Activated T-cell treated with anti-CD3 and anti-CD28 coated beads, Interleukin-2, amount 50 U/mL, for 4 hours (primary cell): ENCODE results near the gene CABP2. TPM values are rescaled to one million over a fixed set of nuclear protein-coding genes. Genes with fewer than 3 reads are reported as not detected.

Experiments used
- ATAC-seq, 2 donors: fragments of 200-7000 bp; cut with Tn5 transposase; one replicate each; pipeline ENCODE4 v1.10.0; 2021
- DNase-seq: peaks from one replicate; pipeline ENCODE4 v3.0.0-alpha.2; 2020
- H3K27me3 Mint-ChIP-seq: one replicate; pipeline ENCODE4 v1.8.0; 2021; ENCODE audit warnings: low read depth, mixed read lengths
- H3K36me3 Mint-ChIP-seq: one replicate; pipeline ENCODE4 v1.8.0; 2022; ENCODE audit warnings: mixed read lengths; ENCODE audit not compliant: insufficient read depth
- H3K4me1 Mint-ChIP-seq: one replicate; pipeline ENCODE4 v1.8.0; 2021; ENCODE audit warnings: low read depth, mixed read lengths
- H3K4me3 Mint-ChIP-seq: one replicate; pipeline ENCODE4 v1.8.0; 2021; ENCODE audit warnings: mild to moderate bottlenecking, moderate library complexity, mixed read lengths
- H3K9me3 Mint-ChIP-seq: one replicate; pipeline ENCODE4 v1.8.0; 2021; ENCODE audit warnings: mixed read lengths
- total RNA-seq, 3 donors: library from RNA; stranded (reverse); gene quantifications; one replicate each; pipeline ENCODE4 v1.2.1, GENCODE V29; 2021

CABP2 gene
- total RNA-seq, 3 donors from 2014 or later, result not detected

DNA sequence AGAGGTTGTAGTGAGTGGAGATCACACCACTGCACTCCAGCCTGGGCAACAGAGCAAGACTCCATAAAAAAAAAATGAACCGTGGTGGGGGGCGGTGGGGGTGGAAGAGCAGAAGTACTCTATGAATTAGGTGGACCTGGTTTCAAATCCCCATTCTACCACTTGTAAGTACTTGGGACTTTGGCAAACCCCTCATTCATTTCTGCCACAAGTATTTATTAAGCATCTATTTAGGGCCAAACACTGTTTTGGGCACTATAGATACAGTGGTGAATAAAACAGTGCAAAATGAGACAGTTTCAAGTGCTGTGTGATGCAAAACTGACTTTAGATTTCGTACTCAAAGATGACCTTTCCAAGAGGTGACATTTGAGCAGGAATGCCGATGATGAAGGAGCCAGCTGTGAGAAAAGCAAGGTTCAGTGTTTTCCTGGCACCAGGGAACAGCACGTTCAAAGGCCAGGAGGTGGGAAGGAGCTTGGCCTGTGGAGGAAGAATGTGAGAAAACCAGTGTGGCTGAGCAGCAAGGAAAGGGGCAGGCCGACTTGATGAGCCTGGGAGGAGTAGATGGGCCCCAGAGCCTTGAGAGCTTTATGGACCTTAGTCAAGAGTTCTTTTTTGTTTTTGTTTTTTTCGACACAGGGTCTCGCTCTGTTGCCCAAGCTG, 52.8 kb downstream of the CABP2 start:
- Mint-ChIP-seq H3K27me3 (no peaks in the 10 kb centered on the region), H3K4me3 (no peak overlapping the region), H3K9me3 (no peaks in the 10 kb centered on the region), H3K36me3 (no peaks in the 10 kb centered on the region), H3K4me1 (peaks cover 21% of the 10 kb centered on the region)
- DNase-seq (no peak), ATAC-seq (no peak)

DNA sequence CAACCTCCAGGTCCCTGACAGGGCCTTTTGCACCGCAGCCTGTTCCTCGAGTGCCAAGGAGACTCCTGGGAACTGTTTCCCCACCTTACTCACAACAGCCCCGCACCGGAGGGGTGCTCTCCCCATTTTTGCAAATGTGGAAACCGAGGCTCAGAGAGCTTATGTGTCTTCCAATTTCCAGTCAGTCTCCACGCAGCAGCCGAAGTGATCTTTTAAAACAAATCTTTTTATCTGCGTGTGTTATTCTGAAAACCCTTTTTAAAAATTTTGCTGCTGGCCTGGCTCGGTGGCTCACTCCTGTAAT, 53.8 kb downstream of the CABP2 start:
- H3K4me3 Mint-ChIP-seq, result peak overlapping the region; percentile 90
- no peaks in the 10 kb centered on the region for H3K27me3 Mint-ChIP-seq

More for the DNA sequence above, 53.8 kb downstream of the CABP2 start:
- H3K9me3 Mint-ChIP-seq, result no peaks in the 10 kb centered on the region
- no peak for ATAC-seq
- no peak for DNase-seq
- H3K4me1 Mint-ChIP-seq, result peaks cover 26% of the 10 kb centered on the region
- no peaks in the 10 kb centered on the region for H3K36me3 Mint-ChIP-seq

Other genes starting within 250 kb of the CABP2 start
- gene ANKRD13D, start 234.1 kb downstream of the CABP2 start, total RNA-seq, result 10 to 100 TPM; 67.7 to 75.4 (median 69.8) TPM
- 1 to 10 TPM; 4.8 to 7.2 (median 6.6) TPM for gene SSH3, start 219.9 kb downstream of the CABP2 start, total RNA-seq
- gene POLD4, start 169.9 kb downstream of the CABP2 start, total RNA-seq, result 10 to 100 TPM; 16.4 to 23.8 (median 22.0) TPM
- gene CLCF1, start 149.8 kb downstream of the CABP2 start, total RNA-seq, result 1 to 10 TPM in 2 of 3 donors, under 1 TPM in 1; 0.56 to 1.5 (median 1.4) TPM
- 10 to 100 TPM; 36.2 to 40.0 (median 36.2) TPM for gene RAD9A, start 131.5 kb downstream of the CABP2 start, total RNA-seq
- gene PPP1CA, start 121.6 kb downstream of the CABP2 start, total RNA-seq, result 100 to 1,000 TPM; 262 to 265 (median 264) TPM
- gene TBC1D10C, start 119.4 kb downstream of the CABP2 start, total RNA-seq, result 10 to 100 TPM; 63.5 to 90.1 (median 68.5) TPM
- gene CARNS1, start 107.8 kb downstream of the CABP2 start, total RNA-seq, result 1 to 10 TPM; 1.4 to 2.2 (median 1.5) TPM
- gene RPS6KB2, start 95.0 kb downstream of the CABP2 start, total RNA-seq, result 10 to 100 TPM; 90.3 to 97.2 (median 92.7) TPM
- 100 to 1,000 TPM in 2 of 3 donors, 10 to 100 TPM in 1; 61.5 to 114 (median 108) TPM for gene PTPRCAP, start 85.8 kb downstream of the CABP2 start, total RNA-seq
- gene CORO1B, start 80.0 kb downstream of the CABP2 start, total RNA-seq, result 100 to 1,000 TPM in 2 of 3 donors, 10 to 100 TPM in 1; 97.5 to 139 (median 114) TPM
- not detected for gene GPR152, start 70.7 kb downstream of the CABP2 start, total RNA-seq
- 1 to 10 TPM in 2 of 3 donors, under 1 TPM in 1; 0.48 to 1.5 (median 1.1) TPM for gene CABP4, start 68.1 kb downstream of the CABP2 start, total RNA-seq
- 10 to 100 TPM; 31.1 to 36.3 (median 32.9) TPM for gene TMEM134, start 54.2 kb downstream of the CABP2 start, total RNA-seq
- 100 to 1,000 TPM; 156 to 183 (median 166) TPM for gene AIP, start 40.4 kb downstream of the CABP2 start, total RNA-seq
- 100 to 1,000 TPM in 1 of 3 donors, 10 to 100 TPM in 2; 88.8 to 118 (median 96.4) TPM for gene PITPNM1, start 18.1 kb downstream of the CABP2 start, total RNA-seq
- 10 to 100 TPM; 79.1 to 89.1 (median 86.2) TPM for gene CDK2AP2, start 15.3 kb downstream of the CABP2 start, total RNA-seq
- gene GSTP1, start 60.4 kb upstream of the CABP2 start, total RNA-seq, result 100 to 1,000 TPM; 363 to 446 (median 421) TPM
- gene NDUFV1, start 83.5 kb upstream of the CABP2 start, total RNA-seq, result 100 to 1,000 TPM; 338 to 353 (median 350) TPM
- 10 to 100 TPM; 10.2 to 14.4 (median 12.6) TPM for gene NUDT8, start 106.5 kb upstream of the CABP2 start, total RNA-seq
- not detected for gene TBX10, start 116.3 kb upstream of the CABP2 start, total RNA-seq
- gene ACY3, start 127.3 kb upstream of the CABP2 start, total RNA-seq, result under 1 TPM in 1 of 3 donors, not detected in 2; 0.37 TPM
- not detected for gene ALDH3B2, start 151.2 kb upstream of the CABP2 start, total RNA-seq